ENCODE data around the gene TTC13.

TTC13 gene

GRCh38 chr1:230940848-230941247, 37.8 kb downstream of the TTC13 start:
- no peak for DNase-seq

- no peak for DNase-seq
These were observed 38.7 kb downstream of the TTC13 start for GRCh38 chr1:230939806-230940489.

DNA sequence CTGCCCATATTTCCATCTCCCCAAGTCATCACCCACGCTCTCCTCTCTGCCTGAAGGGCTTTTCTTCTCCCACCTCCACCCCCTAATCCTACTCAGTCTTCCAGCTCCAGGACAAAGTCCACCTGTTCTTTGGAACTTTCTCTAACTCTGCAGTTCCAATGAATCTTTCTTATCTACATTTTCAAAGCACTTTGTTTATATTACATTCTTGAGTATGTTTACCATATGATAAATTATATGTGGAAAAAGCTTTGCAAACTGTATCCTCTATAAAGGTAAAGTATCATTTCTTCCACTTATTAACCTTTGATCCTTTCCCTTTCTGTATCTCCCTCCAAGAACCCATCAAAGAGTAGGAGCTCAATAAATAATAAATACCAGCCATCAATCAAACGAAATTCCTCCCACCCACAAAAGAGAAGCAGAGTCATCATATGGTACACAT, 39.7 kb downstream of the TTC13 start:
- DNase-seq: no peak

- DNase-seq: no peak
These were observed 41.3 kb downstream of the TTC13 start for GRCh38 chr1:230937371-230937770.

GRCh38 chr1:230936475-230936874, 42.2 kb downstream of the TTC13 start:
- no peak for DNase-seq

- DNase-seq: no peak
These were observed 42.8 kb downstream of the TTC13 start for GRCh38 chr1:230935852-230936251.

- DNase-seq: no peak
These were observed 47.7 kb downstream of the TTC13 start for GRCh38 chr1:230930986-230931385.

DNA sequence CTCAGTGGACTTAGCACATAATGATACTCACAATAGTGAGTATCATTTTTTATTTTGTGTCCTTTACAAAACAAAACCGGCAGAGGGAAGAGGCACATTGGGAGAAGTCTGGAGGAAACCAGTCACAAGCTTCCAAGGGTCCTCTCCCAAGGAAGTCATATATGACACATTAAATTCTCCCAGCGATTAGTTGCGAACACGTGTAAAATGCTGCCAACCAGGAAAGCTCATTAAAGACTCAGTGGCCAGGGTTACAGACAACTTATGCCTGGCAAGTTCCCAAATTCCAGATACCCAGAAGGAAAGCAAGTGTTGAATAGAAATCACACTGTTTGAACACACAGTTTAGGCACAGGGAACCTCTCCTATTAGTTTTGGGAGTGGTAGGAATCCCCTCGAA, 52.5 kb downstream of the TTC13 start:
- DNase-seq: no peak

GRCh38 chr1:230925608-230926007, 53.1 kb downstream of the TTC13 start:
- no peak for DNase-seq

DNA sequence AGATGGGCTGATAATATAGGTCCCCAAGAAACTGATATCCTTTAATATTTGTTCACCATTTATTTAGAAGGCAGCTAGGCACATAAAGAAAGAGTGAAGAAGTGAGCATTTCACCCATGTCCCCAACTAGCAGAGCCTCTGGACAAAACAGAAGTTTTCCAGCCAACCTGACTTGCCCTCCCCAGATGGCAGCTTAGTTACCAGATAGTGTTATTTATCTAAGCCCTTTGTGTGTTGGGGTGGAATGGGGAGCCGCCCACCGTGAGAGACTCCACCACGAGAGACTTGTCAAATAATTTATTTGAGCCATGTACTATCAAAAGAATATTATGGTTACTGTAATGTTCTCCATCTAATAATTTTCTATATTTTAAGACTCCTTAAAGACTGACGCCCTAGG, 55.5 kb downstream of the TTC13 start:
- DNase-seq: no peak

DNA sequence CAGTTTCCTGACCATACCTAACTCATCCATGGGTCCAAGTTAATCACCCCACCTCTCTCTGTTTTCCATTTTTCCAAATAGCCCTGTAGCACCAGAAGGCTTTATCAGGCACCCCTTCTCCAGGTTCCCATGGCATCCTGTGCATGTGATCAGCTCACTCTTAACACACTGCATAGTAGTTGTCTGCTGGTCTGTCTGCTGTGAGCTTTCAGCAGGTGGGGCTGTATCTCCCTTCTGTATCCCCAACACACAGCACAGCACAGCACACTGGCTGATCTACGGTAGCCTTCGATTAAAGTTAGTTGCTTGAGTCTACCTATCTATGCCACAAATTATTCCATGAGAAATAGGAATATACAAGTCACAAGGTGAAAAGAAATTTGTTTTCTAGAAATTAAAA, 56.0 kb downstream of the TTC13 start:
- DNase-seq: no peak

GRCh38 chr1:230919207-230919606, 59.5 kb downstream of the TTC13 start:
- DNase-seq: no peak

- peak; percentile 76 for DNase-seq
These were observed 61.2 kb downstream of the TTC13 start for GRCh38 chr1:230917284-230918135.

DNA sequence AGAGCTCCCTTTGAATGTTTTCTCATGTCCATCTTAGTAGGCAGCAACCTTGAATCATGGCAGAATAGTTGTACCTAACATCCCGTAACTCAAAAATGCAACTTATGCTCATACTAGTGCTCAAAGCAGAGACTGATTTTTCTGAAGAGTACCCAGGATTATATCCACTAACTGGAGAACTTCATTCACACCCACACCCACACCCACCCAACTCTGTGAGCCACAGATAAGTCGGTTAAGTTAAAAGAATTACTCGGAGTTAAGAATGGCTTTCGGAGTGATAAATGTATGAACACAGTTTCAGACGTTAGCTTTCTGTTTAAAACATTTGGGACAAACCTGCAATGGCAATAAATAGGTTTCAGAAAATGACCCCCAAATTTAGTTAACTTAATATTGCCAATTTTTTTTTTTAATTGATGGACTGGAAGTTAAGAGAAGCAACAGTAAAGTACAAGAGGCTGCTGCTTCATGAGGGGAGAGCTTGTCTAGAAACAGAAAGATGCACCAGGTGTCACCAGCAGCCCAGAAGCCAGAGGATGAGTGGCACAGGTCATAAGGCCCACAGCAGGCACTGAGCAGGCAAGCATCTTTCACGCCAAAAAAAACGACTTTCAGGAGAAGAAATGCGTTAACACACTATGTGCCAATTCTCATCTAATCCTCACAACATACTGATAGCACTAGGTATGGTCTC, 61.9 kb downstream of the TTC13 start:
- no peak for DNase-seq

DNA sequence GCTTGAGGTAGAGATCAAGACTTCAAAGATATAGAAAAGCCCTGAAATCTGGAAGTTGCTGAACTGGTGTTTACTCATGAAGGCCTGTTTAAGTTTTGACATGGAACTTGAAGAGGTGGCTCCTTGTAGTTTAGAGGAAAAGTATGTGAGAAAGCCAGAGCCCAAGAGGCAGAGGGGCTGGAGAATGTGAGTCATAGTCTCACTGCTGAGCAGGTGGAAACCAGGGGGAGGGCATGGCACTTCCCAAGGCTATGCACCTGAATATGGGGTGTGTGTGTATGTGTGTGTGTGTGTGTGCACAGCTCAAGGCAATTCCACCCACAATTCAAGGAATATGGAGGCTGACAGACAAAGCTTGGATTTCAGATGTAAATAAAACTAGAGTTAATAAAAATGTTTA, 63.6 kb downstream of the TTC13 start:
- DNase-seq: no peak

DNA sequence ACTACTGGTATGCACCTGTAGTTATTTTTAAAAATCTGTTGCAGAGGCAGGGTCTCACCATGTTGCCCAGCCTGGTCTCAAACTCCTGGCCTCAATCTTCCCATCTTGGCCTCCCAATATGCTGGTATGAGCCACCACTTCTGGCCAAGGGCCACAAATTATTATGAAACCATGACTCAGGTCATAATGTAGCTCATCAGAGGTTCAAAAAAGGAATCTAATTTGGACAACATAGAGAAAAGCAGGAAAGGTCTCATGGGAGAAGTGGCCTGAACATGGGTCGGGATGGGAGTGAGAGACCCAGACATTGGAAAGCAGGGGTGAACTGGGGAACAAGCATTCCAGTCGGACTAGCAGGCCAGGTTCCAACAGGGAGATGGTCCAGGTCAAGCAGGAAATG, 65.2 kb downstream of the TTC13 start:
- DNase-seq: no peak

DNA sequence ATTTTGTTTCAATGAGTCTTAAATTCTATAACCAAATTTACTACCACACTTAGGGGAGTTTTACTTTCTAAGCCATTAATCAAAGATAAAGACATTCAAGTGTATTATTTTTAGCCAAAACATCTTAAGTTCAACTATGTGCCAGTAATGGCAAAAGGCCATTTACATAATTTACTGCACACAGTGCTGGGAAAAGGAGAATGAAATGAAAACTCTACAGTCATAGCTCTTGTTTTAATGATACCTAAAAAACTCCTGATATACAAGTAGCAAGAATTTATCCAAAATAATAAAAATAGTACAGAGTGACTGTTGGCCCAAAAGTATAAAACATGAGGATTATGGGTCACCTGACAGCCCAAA, 67.9 kb downstream of the TTC13 start:
- no peak for DNase-seq

- no peak for DNase-seq
These were observed 68.5 kb downstream of the TTC13 start for GRCh38 chr1:230909974-230910754.

DNA sequence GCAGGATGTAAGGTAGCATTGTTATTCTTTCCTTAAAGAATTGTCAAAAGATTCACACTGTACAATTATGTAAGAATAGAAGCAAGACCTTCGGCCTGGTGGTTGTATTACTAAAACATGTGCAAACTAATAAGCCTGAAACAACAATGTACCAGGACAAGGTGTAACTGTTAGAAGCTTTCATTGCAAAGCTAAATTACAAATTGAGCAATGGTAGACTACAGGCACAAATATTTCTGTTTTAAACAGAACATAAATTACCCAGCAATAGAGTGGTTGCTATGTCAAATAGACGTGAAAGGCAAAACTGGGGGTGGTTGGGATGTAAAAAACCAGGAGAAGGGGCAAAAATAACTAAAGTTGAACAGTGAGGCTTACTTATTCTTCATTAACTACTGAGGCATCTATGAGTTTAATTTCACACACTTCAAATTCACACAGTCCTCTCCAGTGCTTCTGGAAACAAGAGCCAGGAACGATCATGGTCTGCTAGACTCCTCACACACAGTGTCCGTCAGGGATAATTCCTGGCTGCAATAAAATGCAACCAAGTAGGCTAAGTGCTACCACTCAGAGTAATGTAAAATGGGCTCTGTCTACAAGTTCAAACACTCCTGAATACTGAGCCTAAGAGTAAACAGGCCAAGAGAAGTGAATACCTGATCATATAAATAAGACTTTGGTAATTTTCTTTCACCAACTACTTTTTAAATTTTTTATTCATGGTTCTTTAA, 71.0 kb downstream of the TTC13 start:
- DNase-seq: no peak

GRCh38 chr1:230906226-230906625, 72.4 kb downstream of the TTC13 start:
- DNase-seq: no peak

GRCh38 chr1:230905733-230906132, 72.9 kb downstream of the TTC13 start:
- DNase-seq: no peak

GRCh38 chr1:230902349-230902923, 76.2 kb downstream of the TTC13 start:
- DNase-seq: no peak

All from inflammatory macrophage treated with lipopolysaccharide for 4 hours (primary cell).